Neural progenitor cell (in vitro differentiated cells): ENCODE measurements around the gene ZCCHC7. TPM values are rescaled to one million over a fixed set of nuclear protein-coding genes. Genes with fewer than 3 reads are reported as not detected.
A peak's percentile ranks its signal among the peaks of the same experiment; 100 is the strongest.
"Not testable (repeated sequence)": the region's sequence is repeated elsewhere in the genome, so short reads cannot be mapped to it uniquely, and the experiment has no call there.

Experiments used
- DNase-seq: peaks from one replicate; pipeline ENCODE4 v3.0.0-alpha.2; 2016; ENCODE audit warnings: low spot score
- H2AFZ ChIP-seq: fragments of 200-600 bp; sonication (generic); replicated peaks from 2 replicates; pipeline ENCODE4 v1.6.1; 2016; ENCODE audit warnings: antibody characterized with exemption
- H3F3A ChIP-seq: fragments of 200-600 bp; sonication (generic); 2 replicates; pipeline ENCODE4 v1.6.1; 2016; ENCODE audit warnings: antibody characterized with exemption, low read depth
- H3K27ac ChIP-seq: fragments of 200-600 bp; sonication (generic); 2 replicates; pipeline ENCODE4 v1.5.1; 2016; ENCODE audit warnings: mild to moderate bottlenecking
- H3K27me3 ChIP-seq: fragments of 200-600 bp; sonication (generic); 2 replicates; pipeline ENCODE4 v1.6.1; 2016; ENCODE audit warnings: mild to moderate bottlenecking, moderate library complexity
- H3K36me3 ChIP-seq: fragments of 200-600 bp; sonication (generic); 2 replicates; pipeline ENCODE4 v1.5.1; 2016
- H3K4me1 ChIP-seq: fragments of 200-600 bp; sonication (generic); 2 replicates; pipeline ENCODE4 v1.6.1; 2016; ENCODE audit warnings: mixed run types
- H3K4me2 ChIP-seq: fragments of 200-600 bp; sonication (generic); 2 replicates; pipeline ENCODE4 v1.6.1; 2016
- H3K4me3 ChIP-seq: fragments of 200-600 bp; sonication (generic); 2 replicates; pipeline ENCODE4 v1.5.1; 2016
- H3K79me2 ChIP-seq: fragments of 200-600 bp; sonication (generic); 2 replicates; pipeline ENCODE4 v1.6.1; 2016; ENCODE audit warnings: low read depth
- H3K9ac ChIP-seq: fragments of 200-600 bp; sonication (generic); 2 replicates; pipeline ENCODE4 v1.6.1; 2016
- H3K9me3 ChIP-seq: fragments of 200-600 bp; sonication (generic); 2 replicates; pipeline ENCODE4 v1.5.1; 2016; ENCODE audit warnings: low read depth
- H4K20me1 ChIP-seq: fragments of 200-600 bp; sonication (generic); 2 replicates; pipeline ENCODE4 v1.6.1; 2016; ENCODE audit warnings: low read depth
- H3K27ac Mint-ChIP-seq: 3 replicates; pipeline ENCODE4 v1.8.0; 2021; ENCODE audit warnings: mixed read lengths
- H3K27me3 Mint-ChIP-seq: 2 replicates; pipeline ENCODE4 v1.8.0; 2022; ENCODE audit warnings: low read depth, mild to moderate bottlenecking, inconsistent platforms, moderate library complexity, mixed read lengths; ENCODE audit not compliant: insufficient read depth
- H3K36me3 Mint-ChIP-seq: 3 replicates; pipeline ENCODE4 v1.8.0; 2021; ENCODE audit warnings: mixed read lengths
- H3K4me1 Mint-ChIP-seq: 3 replicates; pipeline ENCODE4 v1.8.0; 2021; ENCODE audit warnings: mixed read lengths
- H3K4me3 Mint-ChIP-seq: 3 replicates; pipeline ENCODE4 v1.8.0; 2021; ENCODE audit warnings: mild to moderate bottlenecking, moderate library complexity, mixed read lengths
- H3K9me3 Mint-ChIP-seq: 3 replicates; pipeline ENCODE4 v1.8.0; 2020; ENCODE audit warnings: mixed read lengths
- EZH2 ChIP-seq: fragments of 200-600 bp; sonication (generic); IDR thresholded peaks from 2 replicates; pipeline ENCODE4 v1.6.1; 2017; ENCODE audit warnings: antibody characterized with exemption, mild to moderate bottlenecking, moderate library complexity
- EZH2phosphoT487 ChIP-seq: fragments of 200-600 bp; sonication (generic); IDR thresholded peaks from 2 replicates; pipeline ENCODE4 v1.6.1; 2017; ENCODE audit warnings: antibody characterized with exemption
- total RNA-seq: library from RNA; depleted of rRNA; stranded (reverse); fragments of >200 nt; gene quantifications from 2 replicates; pipeline ENCODE4 v1.2.3, GENCODE V29; 2015; ENCODE audit warnings: low replicate concordance
- TF ChIP-seq, protein P1 (sequence below): fragments of 200-600 bp; sonication (generic); IDR thresholded peaks from 2 replicates; pipeline ENCODE4 v1.5.1; 2017; ENCODE audit warnings: antibody characterized with exemption, mild to moderate bottlenecking

Gene ZCCHC7
- total RNA-seq, 1 donor from 2014 or later: 27.6 TPM

DNA sequence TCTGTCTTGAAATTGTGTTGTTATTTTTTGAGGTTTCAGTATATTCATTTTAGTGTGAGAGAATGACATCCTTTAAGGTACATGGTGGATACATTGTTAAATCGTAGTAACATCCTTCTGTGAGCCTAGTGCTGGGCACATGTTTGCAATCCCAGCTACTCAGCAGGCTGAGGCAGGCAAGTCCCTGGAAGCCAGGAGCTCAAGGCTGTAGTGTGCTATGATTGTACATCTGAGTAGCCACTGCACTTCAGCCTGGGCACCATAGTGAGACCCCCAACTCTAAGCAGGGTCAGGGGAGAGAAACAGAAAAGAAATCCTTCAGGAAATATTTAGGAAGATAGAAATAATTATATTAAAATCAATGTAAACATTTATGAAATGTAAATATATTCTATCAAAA is 62.3 kb downstream of the ZCCHC7 start:
- Mint-ChIP-seq H3K9me3 (peaks cover 13% of the 10 kb centered on the region), H3K4me1 (no peaks in the 10 kb centered on the region), H3K27me3 (no peaks in the 10 kb centered on the region), H3K36me3 (peaks cover 22% of the 10 kb centered on the region), H3K27ac (no peak overlapping the region), H3K4me3 (no peak overlapping the region)
- Histone ChIP-seq H3K4me1 (no peaks in the 10 kb centered on the region), H3K36me3 (no peaks in the 10 kb centered on the region), H3F3A (peaks cover 9% of the 10 kb centered on the region), H3K27me3 (no peaks in the 10 kb centered on the region), H4K20me1 (no peaks in the 10 kb centered on the region), H3K4me3 (no peak overlapping the region), H3K9me3 (no peaks in the 10 kb centered on the region), H3K79me2 (peaks cover 15% of the 10 kb centered on the region), H3K9ac (no peak overlapping the region), H3K4me2 (no peak overlapping the region), H2AFZ (no peak overlapping the region), H3K27ac (no peak overlapping the region)
- TF ChIP-seq EZH2phosphoT487: no peak
- DNase-seq: no peak

DNA sequence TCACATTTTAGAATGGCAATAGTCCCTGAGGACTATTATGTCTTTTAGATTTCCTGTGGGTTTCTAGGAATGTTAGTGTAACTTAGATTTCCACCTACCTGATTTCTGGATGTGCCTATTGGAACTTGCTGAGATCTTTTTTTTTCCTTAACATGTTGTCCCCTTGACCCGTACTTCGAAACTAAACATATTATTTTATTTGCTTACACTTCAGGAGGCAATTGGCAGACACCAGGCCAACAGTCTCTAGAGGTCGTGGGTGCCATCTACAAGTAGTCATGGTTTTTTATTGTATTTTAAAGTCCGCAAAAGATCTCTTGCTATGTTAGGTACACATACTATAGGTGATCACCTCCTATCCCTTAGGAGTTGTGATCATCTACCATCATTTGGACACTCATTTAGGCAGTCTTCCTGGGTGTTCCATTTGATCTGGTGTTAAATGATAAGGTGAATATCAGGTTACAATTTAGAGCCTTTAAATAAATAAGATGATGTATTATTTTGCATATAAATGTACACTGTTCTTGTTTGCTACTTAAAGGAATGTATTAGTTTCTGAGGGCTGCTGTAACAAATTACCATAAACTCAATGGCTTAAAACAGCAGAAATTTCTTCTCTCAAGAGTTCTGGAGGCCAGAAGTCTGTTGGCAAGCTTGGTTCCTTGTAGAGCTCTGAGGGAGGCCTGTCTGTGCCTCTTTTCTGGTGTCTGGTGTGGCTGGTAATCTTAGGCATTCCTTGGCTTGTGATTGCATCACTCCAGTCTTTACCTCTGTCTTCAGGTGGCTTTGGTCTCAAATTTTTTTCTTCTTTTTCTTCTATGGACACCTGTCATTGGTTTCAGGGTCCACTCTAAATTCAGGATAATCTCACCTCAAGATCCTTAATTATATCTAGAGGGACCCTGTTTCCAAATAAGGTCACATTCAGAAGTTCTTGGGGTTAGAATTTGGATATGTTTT is 64.8 kb downstream of the ZCCHC7 start:
- Mint-ChIP-seq H3K4me3 (no peak overlapping the region), H3K9me3 (peaks cover 23% of the 10 kb centered on the region), H3K4me1 (peaks cover 10% of the 10 kb centered on the region), H3K27ac (no peak overlapping the region), H3K27me3 (peaks cover 3% of the 10 kb centered on the region), H3K36me3 (peaks cover 32% of the 10 kb centered on the region)
- Histone ChIP-seq H3K4me3 (no peak overlapping the region), H3K27me3 (no peaks in the 10 kb centered on the region), H3K4me2 (no peak overlapping the region), H2AFZ (no peak overlapping the region), H3F3A (peaks cover 22% of the 10 kb centered on the region), H3K4me1 (peaks cover 6% of the 10 kb centered on the region), H3K36me3 (no peaks in the 10 kb centered on the region), H3K27ac (no peak overlapping the region), H4K20me1 (no peaks in the 10 kb centered on the region), H3K9ac (no peak overlapping the region), H3K79me2 (peaks cover 15% of the 10 kb centered on the region), H3K9me3 (no peaks in the 10 kb centered on the region)
- DNase-seq: no peak
- TF ChIP-seq EZH2 (no peak), EZH2phosphoT487 (no peak)

DNA sequence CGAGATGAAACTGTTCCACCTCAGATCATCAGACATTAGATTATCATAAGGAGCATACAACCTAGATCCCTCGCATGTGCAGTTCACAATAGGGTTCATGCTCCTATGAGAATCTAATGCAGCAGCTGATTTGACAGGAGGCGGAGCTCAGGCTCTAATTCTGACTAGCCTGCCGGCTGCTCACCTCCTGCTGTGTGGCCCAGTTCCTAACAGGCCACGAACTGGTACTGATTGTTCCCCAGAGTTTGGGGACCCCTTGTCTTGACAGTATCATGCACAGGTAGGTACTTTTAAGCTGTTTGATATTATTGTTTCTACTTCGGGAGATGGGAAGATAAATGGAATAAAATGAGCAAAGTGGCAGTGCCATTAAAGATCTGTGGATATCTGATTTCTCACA is 66.9 kb downstream of the ZCCHC7 start:
- Histone ChIP-seq H2AFZ (no peak overlapping the region), H3K4me1 (peaks cover 25% of the 10 kb centered on the region), H3K9ac (no peak overlapping the region), H3K4me3 (no peak overlapping the region), H3K9me3 (no peaks in the 10 kb centered on the region), H3K79me2 (peaks cover 15% of the 10 kb centered on the region), H3K36me3 (no peaks in the 10 kb centered on the region), H3K27ac (no peak overlapping the region), H4K20me1 (no peaks in the 10 kb centered on the region), H3K4me2 (no peak overlapping the region), H3F3A (peaks cover 39% of the 10 kb centered on the region), H3K27me3 (no peaks in the 10 kb centered on the region)
- no peak for DNase-seq
- Mint-ChIP-seq H3K9me3 (peaks cover 23% of the 10 kb centered on the region), H3K4me1 (peaks cover 24% of the 10 kb centered on the region), H3K36me3 (peaks cover 30% of the 10 kb centered on the region), H3K27ac (no peak overlapping the region), H3K27me3 (peaks cover 3% of the 10 kb centered on the region), H3K4me3 (no peak overlapping the region)
- TF ChIP-seq, protein P1, sequence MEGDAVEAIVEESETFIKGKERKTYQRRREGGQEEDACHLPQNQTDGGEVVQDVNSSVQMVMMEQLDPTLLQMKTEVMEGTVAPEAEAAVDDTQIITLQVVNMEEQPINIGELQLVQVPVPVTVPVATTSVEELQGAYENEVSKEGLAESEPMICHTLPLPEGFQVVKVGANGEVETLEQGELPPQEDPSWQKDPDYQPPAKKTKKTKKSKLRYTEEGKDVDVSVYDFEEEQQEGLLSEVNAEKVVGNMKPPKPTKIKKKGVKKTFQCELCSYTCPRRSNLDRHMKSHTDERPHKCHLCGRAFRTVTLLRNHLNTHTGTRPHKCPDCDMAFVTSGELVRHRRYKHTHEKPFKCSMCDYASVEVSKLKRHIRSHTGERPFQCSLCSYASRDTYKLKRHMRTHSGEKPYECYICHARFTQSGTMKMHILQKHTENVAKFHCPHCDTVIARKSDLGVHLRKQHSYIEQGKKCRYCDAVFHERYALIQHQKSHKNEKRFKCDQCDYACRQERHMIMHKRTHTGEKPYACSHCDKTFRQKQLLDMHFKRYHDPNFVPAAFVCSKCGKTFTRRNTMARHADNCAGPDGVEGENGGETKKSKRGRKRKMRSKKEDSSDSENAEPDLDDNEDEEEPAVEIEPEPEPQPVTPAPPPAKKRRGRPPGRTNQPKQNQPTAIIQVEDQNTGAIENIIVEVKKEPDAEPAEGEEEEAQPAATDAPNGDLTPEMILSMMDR: no peak
- no peak for TF ChIP-seq EZH2phosphoT487
- no peak for TF ChIP-seq EZH2

DNA sequence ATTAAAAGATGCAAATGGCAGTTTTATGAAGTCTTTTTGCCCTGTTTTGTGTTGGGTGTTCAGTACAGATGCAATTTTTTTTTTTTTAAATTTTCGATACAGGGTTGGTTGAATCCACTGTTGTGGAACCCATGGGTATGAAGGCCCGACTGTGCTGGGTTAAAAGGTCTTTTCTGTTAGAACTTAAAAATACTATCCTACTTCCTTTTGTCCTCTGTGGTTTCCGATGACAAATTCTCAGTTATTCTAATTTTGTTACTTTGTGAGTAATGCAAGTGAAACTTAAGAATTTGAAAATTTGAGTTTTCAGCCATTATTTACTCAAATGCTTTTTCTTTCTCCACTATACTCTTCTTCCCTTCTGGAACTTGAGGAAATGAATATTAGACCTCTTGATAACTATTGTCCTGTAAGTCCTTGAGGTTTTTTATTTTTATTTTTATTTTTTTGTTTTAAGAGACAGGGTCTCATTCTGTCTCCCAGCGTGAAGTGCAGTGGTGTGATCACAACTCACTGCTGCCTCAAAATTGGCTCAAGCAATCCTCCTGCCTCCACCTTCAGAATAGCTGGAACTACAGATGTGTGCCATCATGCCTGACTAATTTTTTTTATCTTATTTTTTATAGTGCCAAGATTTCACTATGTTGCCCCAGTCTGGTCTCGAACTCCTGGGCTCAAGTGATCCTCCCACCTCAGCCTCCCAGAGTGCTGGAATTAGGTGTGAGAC is 67.5 kb downstream of the ZCCHC7 start:
- TF ChIP-seq EZH2phosphoT487 (no peak), EZH2 (no peak)
- TF ChIP-seq, protein P1: no peak
- Histone ChIP-seq H3K27ac (no peak overlapping the region), H3K79me2 (peaks cover 15% of the 10 kb centered on the region), H3F3A (peaks cover 36% of the 10 kb centered on the region), H3K9ac (no peak overlapping the region), H3K9me3 (no peaks in the 10 kb centered on the region), H3K27me3 (no peaks in the 10 kb centered on the region), H3K4me3 (no peak overlapping the region), H3K4me2 (no peak overlapping the region), H3K36me3 (no peaks in the 10 kb centered on the region), H4K20me1 (no peaks in the 10 kb centered on the region), H2AFZ (no peak overlapping the region), H3K4me1 (peaks cover 30% of the 10 kb centered on the region)
- Mint-ChIP-seq H3K9me3 (peaks cover 23% of the 10 kb centered on the region), H3K4me1 (peaks cover 30% of the 10 kb centered on the region), H3K36me3 (peaks cover 30% of the 10 kb centered on the region), H3K4me3 (no peak overlapping the region), H3K27me3 (peaks cover 3% of the 10 kb centered on the region), H3K27ac (no peak overlapping the region)
- no peak for DNase-seq

DNA sequence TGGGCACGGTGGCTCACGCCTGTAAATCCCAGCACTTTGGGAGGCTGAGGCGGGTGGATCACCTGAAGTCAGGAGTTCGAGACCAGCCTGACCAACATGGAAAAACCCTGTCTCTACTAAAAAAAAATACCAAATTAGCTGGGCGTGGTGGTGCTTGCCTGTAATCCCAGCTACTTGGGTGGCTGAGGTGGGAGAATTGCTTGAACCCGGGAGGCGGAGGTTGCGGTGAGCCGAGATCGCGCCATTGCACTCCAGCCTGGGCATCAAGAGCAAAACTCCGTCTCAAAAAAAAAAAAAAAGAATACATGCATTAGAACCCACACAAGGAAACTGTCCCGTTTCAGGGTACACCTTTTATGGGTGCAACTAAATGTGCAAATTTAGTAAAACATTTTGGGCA is 70.4 kb downstream of the ZCCHC7 start:
- not testable (repeated sequence) for H4K20me1 ChIP-seq
- peaks cover 28% of the 10 kb centered on the region for H3K36me3 Mint-ChIP-seq

More for the DNA sequence above, 70.4 kb downstream of the ZCCHC7 start:
- Mint-ChIP-seq H3K4me1 (peaks cover 50% of the 10 kb centered on the region), H3K9me3 (peaks cover 20% of the 10 kb centered on the region), H3K27ac (peak overlapping the region; percentile 73)
- not testable (repeated sequence) for H3K9me3 ChIP-seq, H3K79me2 ChIP-seq, H3K9ac ChIP-seq, H3K27me3 ChIP-seq, H3K27me3 Mint-ChIP-seq, H3K36me3 ChIP-seq, H2AFZ ChIP-seq, DNase-seq, H3K4me3 Mint-ChIP-seq, H3K27ac ChIP-seq, H3K4me3 ChIP-seq
- Histone ChIP-seq H3F3A (peaks cover 47% of the 10 kb centered on the region), H3K4me2 (peak overlapping the region; percentile 73), H3K4me1 (peaks cover 49% of the 10 kb centered on the region)
